B cell (primary cell): Measurements from ENCODE around the gene CYP3A4. TPM values are rescaled to one million over a fixed set of nuclear protein-coding genes. Genes with fewer than 3 reads are reported as not detected.

Experiments used
- ATAC-seq: fragments of 200-7000 bp; cut with Tn5 transposase; one replicate; pipeline ENCODE4 v1.10.0; 2021; ENCODE audit warnings: low read depth, mild to moderate bottlenecking, moderate number of reproducible peaks, moderate library complexity
- CTCF ChIA-PET: fragments of 350-600 bp; sonication (Branson Sonifier 250); formaldehyde crosslinking; loops from one replicate; lab custom pipeline; 2021; ENCODE audit warnings: antibody characterized with exemption, inconsistent platforms; lab: Charles Lee
- POLR2A ChIA-PET: fragments of 350-600 bp; sonication (Branson Sonifier 250); formaldehyde crosslinking; loops from one replicate; lab custom pipeline; 2021; ENCODE audit warnings: antibody characterized with exemption; lab: Charles Lee
- DNase-seq: peaks from one replicate; pipeline ENCODE4 v3.0.0; 2013
- H2AFZ ChIP-seq: 2 replicates; pipeline ENCODE4 v1.6.1; 2012; ENCODE audit warnings: mild to moderate bottlenecking, low read depth, low read length; ENCODE audit not compliant: insufficient read depth, poor library complexity, severe bottlenecking
- H3K27ac ChIP-seq, 2 donors: 1 replicate in 1 of 2; 2 replicates in 1 of 2; pipeline ENCODE4 v1.5.1; 2012 to 2013; ENCODE audit warnings: low read length in 2 of 2, mild to moderate bottlenecking in 2 of 2, moderate library complexity in 1 of 2
- H3K27me3 ChIP-seq, 4 experiments: fragments of 200-600 bp in 1 of 4; sonication (generic) in 1 of 4; replicated peaks in 1 of 4; 1 replicate in 2 of 4; 2 replicates in 2 of 4; pipeline versions ENCODE4 v1.6.1 to v1.7.0; 2013 to 2016; ENCODE audit warnings: low read length in 3 of 4, mild to moderate bottlenecking in 2 of 4, mixed read lengths in 1 of 4, moderate library complexity in 1 of 4; ENCODE audit not compliant: insufficient read depth in 4 of 4, control insufficient read depth in 3 of 4; ENCODE audit errors: control extremely low read depth in 1 of 4
- H3K36me3 ChIP-seq, 2 experiments: replicated peaks in 1 of 2; 1 replicate in 1 of 2; 2 replicates in 1 of 2; pipeline versions ENCODE4 v1.6.1 to v1.7.1; 2013; ENCODE audit warnings: low read length in 1 of 2; ENCODE audit not compliant: insufficient read depth in 2 of 2, control insufficient read depth in 1 of 2; ENCODE audit errors: control extremely low read depth in 1 of 2, extremely low read depth in 1 of 2
- H3K4me1 ChIP-seq, 2 donors: fragments of 200-600 bp in 1 of 2; sonication (generic) in 1 of 2; 1 replicate in 1 of 2; 2 replicates in 1 of 2; pipeline versions ENCODE4 v1.5.1 to v1.6.1; 2013 to 2017; ENCODE audit warnings: low read length in 2 of 2; ENCODE audit not compliant: control insufficient read depth in 2 of 2, insufficient read depth in 2 of 2
- H3K4me2 ChIP-seq: replicated peaks from 2 replicates; pipeline ENCODE3; 2012; ENCODE audit warnings: mild to moderate bottlenecking, low read depth, low read length; ENCODE audit not compliant: poor library complexity, severe bottlenecking
- H3K4me3 ChIP-seq, 5 experiments: fragments of 200-600 bp in 1 of 5; sonication (generic) in 1 of 5; 1 replicate in 3 of 5; 2 replicates in 2 of 5; pipeline versions ENCODE4 v1.5.1 to v1.7.0; 2011 to 2016; ENCODE audit warnings: low read length in 4 of 5, mild to moderate bottlenecking in 4 of 5, low read depth in 2 of 5, control low read depth in 1 of 5, moderate library complexity in 1 of 5; ENCODE audit not compliant: insufficient read depth in 1 of 5; ENCODE audit errors: control extremely low read depth in 1 of 5, extremely low read depth in 1 of 5
- H3K79me2 ChIP-seq: fragments of 200-600 bp; sonication (generic); one replicate; pipeline ENCODE4 v1.6.0; 2016; ENCODE audit warnings: low read length; ENCODE audit not compliant: control insufficient read depth, insufficient read depth
- H3K9ac ChIP-seq: fragments of 200-600 bp; sonication (generic); 2 replicates; pipeline ENCODE4 v1.6.1; 2017; ENCODE audit warnings: mild to moderate bottlenecking, low read length, moderate library complexity
- H3K9me3 ChIP-seq, 3 donors: one replicate each; pipeline versions ENCODE4 v1.6.1 to v1.7.1; 2013; ENCODE audit warnings: low read length in 2 of 3; ENCODE audit not compliant: control insufficient read depth in 2 of 3, insufficient read depth in 1 of 3; ENCODE audit errors: control extremely low read depth in 1 of 3
- H4K20me1 ChIP-seq: 2 replicates; pipeline ENCODE4 v1.6.0; 2012; ENCODE audit warnings: mild to moderate bottlenecking, low read length; ENCODE audit not compliant: insufficient read depth, control insufficient read depth, poor library complexity, severe bottlenecking
- H3K27ac Mint-ChIP-seq: one replicate; pipeline ENCODE4 v1.8.0; 2021; ENCODE audit warnings: mixed read lengths
- H3K27me3 Mint-ChIP-seq: one replicate; pipeline ENCODE4 v1.8.0; 2021; ENCODE audit warnings: mixed read lengths
- H3K4me1 Mint-ChIP-seq: one replicate; pipeline ENCODE4 v1.8.0; 2021; ENCODE audit warnings: mixed read lengths
- H3K4me3 Mint-ChIP-seq: one replicate; pipeline ENCODE4 v1.8.0; 2021; ENCODE audit warnings: mixed read lengths
- H3K9me3 Mint-ChIP-seq: one replicate; pipeline ENCODE4 v1.8.0; 2022; ENCODE audit warnings: mixed read lengths; ENCODE audit not compliant: insufficient read depth
- CTCF ChIP-seq: fragments of 200-600 bp; IDR thresholded peaks from one replicate; pipeline ENCODE4 v1.8.0; 2022; ENCODE audit warnings: antibody characterized with exemption, mild to moderate bottlenecking
- EZH2 ChIP-seq: IDR thresholded peaks from 2 replicates; pipeline ENCODE4 v1.6.1; 2012; ENCODE audit warnings: borderline replicate concordance, low read depth, mild to moderate bottlenecking, moderate library complexity, low read length; ENCODE audit not compliant: insufficient read depth, poor library complexity, severe bottlenecking
- WGBS: methylation state at CpG from one replicate; pipeline ENCODE4 v1.1.5; 2013; ENCODE audit warnings: missing lambda C conversion rate; ENCODE audit not compliant: insufficient coverage; 5-methylcytosine and 5-hydroxymethylcytosine counted together
- intact Hi-C: fragments of 100-400 bp; cut with micrococcal nuclease; formaldehyde crosslinking; loops from one replicate; pipeline ENCODE4 v1.10.0; 2022
- polyA plus RNA-seq: library from polyadenylated mRNA; depleted of rRNA; stranded (reverse); fragments of >200 nt; gene quantifications from 2 replicates; pipeline ENCODE4 v1.2.3, GENCODE V29; 2012
- total RNA-seq, 2 donors: library from RNA; stranded (reverse); fragments of 120-200 nt in 1 of 2; gene quantifications; 1 replicate in 1 of 2; 2 replicates in 1 of 2; pipeline versions ENCODE4 v1.2.3 to v1.2.4, GENCODE V29; 2013 to 2022

Gene CYP3A4
- total and polyA plus RNA-seq, 2 donors (not counting 1 experiment from before 2014, with no cell fraction given): not detected

- Histone ChIP-seq H3K4me3 (no peak overlapping the region), H3K36me3 (no peaks in the 10 kb centered on the region), H3K79me2 (no peaks in the 10 kb centered on the region), H3K27ac (no peak overlapping the region), H3K4me2 (no peak overlapping the region), H4K20me1 (no peaks in the 10 kb centered on the region), H3K4me1 (no peaks in the 10 kb centered on the region), H2AFZ (no peak overlapping the region), H3K9me3 (no peaks in the 10 kb centered on the region), H3K27me3 (no peaks in the 10 kb centered on the region), H3K9ac (no peak overlapping the region)
- ChIA-PET POLR2A (no interaction called here), CTCF (no interaction called here)
- 87% methylated on average over 5 of the region's 5 CpGs for WGBS
- Mint-ChIP-seq H3K4me3 (no peak overlapping the region), H3K9me3 (no peaks in the 10 kb centered on the region), H3K4me1 (no peaks in the 10 kb centered on the region), H3K27me3 (peaks cover 15% of the 10 kb centered on the region), H3K27ac (no peak overlapping the region)
- ATAC-seq (no peak), DNase-seq (no peak)
- TF ChIP-seq EZH2: no peak
- no peak for TF ChIP-seq CTCF
- intact Hi-C loops: no loop called here
Observed at GRCh38 chr7:99720800-99721595, 63.0 kb downstream of the CYP3A4 start.

GRCh38 chr7:99719996-99720769, 63.8 kb downstream of the CYP3A4 start:
- Mint-ChIP-seq H3K27me3 (peaks cover 15% of the 10 kb centered on the region), H3K27ac (no peak overlapping the region), H3K9me3 (no peaks in the 10 kb centered on the region), H3K4me1 (no peaks in the 10 kb centered on the region), H3K4me3 (no peak overlapping the region)
- Histone ChIP-seq H3K4me3 (no peak overlapping the region), H3K4me1 (no peaks in the 10 kb centered on the region), H3K36me3 (no peaks in the 10 kb centered on the region), H3K4me2 (no peak overlapping the region), H4K20me1 (no peaks in the 10 kb centered on the region), H3K9ac (no peak overlapping the region), H3K79me2 (no peaks in the 10 kb centered on the region), H3K27ac (no peak overlapping the region), H3K27me3 (no peaks in the 10 kb centered on the region), H2AFZ (no peak overlapping the region), H3K9me3 (no peaks in the 10 kb centered on the region)
- TF ChIP-seq CTCF: no peak
- TF ChIP-seq EZH2: no peak
- DNase-seq (no peak), ATAC-seq (no peak)
- intact Hi-C loops: no loop called here
- ChIA-PET CTCF (no interaction called here), POLR2A (no interaction called here)
- no CpG with 5 or more reads among the region's 4 CpGs for WGBS
